ENCODE results near the gene DKK2. TPM values are rescaled to one million over a fixed set of nuclear protein-coding genes. Genes with fewer than 3 reads are reported as not detected.
"Not testable (repeated sequence)": the region's sequence is repeated elsewhere in the genome, so short reads cannot be mapped to it uniquely, and the experiment has no call there.

The DKK2 gene
- total and polyA plus RNA-seq, 2 donors from 2014 or later = 0.19 to 0.22 TPM

GRCh38 chr4:106929248-106929647 lies 106.9 kb downstream of the DKK2 start:
- FAIRE-seq = no peak
- H3K9me3 ChIP-seq (ENCODE audit: control insufficient read depth in 2 of 3, insufficient read depth in 1 of 3, low read length in 3 of 3) = no peaks in the 10 kb centered on the region
- no peak overlapping the region for H3K9ac ChIP-seq (ENCODE audit: low read length in 3 of 3)

GRCh38 chr4:106914223-106914622 lies 121.9 kb downstream of the DKK2 start:
- TF ChIP-seq CTCF (IDR thresholded peaks at IDR 0.05; ENCODE audit: borderline replicate concordance, extremely low read depth, insufficient read depth) = no peak
- no peaks in the 10 kb centered on the region for H3K36me3 ChIP-seq (ENCODE audit: control insufficient read depth in 2 of 3, insufficient read depth in 3 of 3, low read length in 3 of 3)
- no peak overlapping the region for H3K9ac ChIP-seq (ENCODE audit: low read length in 3 of 3)
- H3K4me1 ChIP-seq (ENCODE audit: control insufficient read depth in 2 of 3, insufficient read depth in 2 of 3, low read depth in 1 of 3, low read length in 3 of 3) = no peaks in the 10 kb centered on the region
- intact Hi-C loops (cut with DNase I) = no loop called here
- H3K9me3 ChIP-seq (ENCODE audit: control insufficient read depth in 2 of 3, insufficient read depth in 1 of 3, low read length in 3 of 3) = no peaks in the 10 kb centered on the region
- H3K4me3 ChIP-seq (ENCODE audit: low read length in 3 of 3) = no peak overlapping the region
- FAIRE-seq = no peak
- no peak overlapping the region for H3K27ac ChIP-seq (ENCODE audit: low read depth in 2 of 2, low read length in 2 of 2)
- DNase-seq = no peak
- no peaks in the 10 kb centered on the region for H3K27me3 ChIP-seq (ENCODE audit: control insufficient read depth, insufficient read depth, low read length)

More at GRCh38 chr4:106929248-106929647, 106.9 kb downstream of the DKK2 start:
- Histone ChIP-seq H3K27ac (ENCODE audit: low read depth in 2 of 2, low read length in 2 of 2) (no peak overlapping the region), H3K27me3 (ENCODE audit: control insufficient read depth, insufficient read depth, low read length) (no peaks in the 10 kb centered on the region), H3K4me1 (ENCODE audit: control insufficient read depth in 2 of 3, insufficient read depth in 2 of 3, low read depth in 1 of 3, low read length in 3 of 3) (no peaks in the 10 kb centered on the region), H3K36me3 (ENCODE audit: control insufficient read depth in 2 of 3, insufficient read depth in 3 of 3, low read length in 3 of 3) (no peaks in the 10 kb centered on the region), H3K4me3 (ENCODE audit: low read length in 3 of 3) (no peak overlapping the region)
- no peak for TF ChIP-seq CTCF (IDR thresholded peaks at IDR 0.05; ENCODE audit: borderline replicate concordance, extremely low read depth, insufficient read depth)
- intact Hi-C loops (cut with DNase I) = no loop called here
- no peak for DNase-seq

- H3K4me3 ChIP-seq (ENCODE audit: low read length in 3 of 3) = no peak overlapping the region
- no peak for TF ChIP-seq CTCF (IDR thresholded peaks at IDR 0.05; ENCODE audit: borderline replicate concordance, extremely low read depth, insufficient read depth)
- no peak for FAIRE-seq
- H3K27ac ChIP-seq (ENCODE audit: low read depth in 2 of 2, low read length in 2 of 2) = no peak overlapping the region
- no peaks in the 10 kb centered on the region for H3K36me3 ChIP-seq (ENCODE audit: control insufficient read depth in 2 of 3, insufficient read depth in 3 of 3, low read length in 3 of 3)
- no peak for DNase-seq
- H3K9me3 ChIP-seq (ENCODE audit: control insufficient read depth in 2 of 3, insufficient read depth in 1 of 3, low read length in 3 of 3) = no peaks in the 10 kb centered on the region
- intact Hi-C loops (cut with DNase I) = no loop called here
- no peaks in the 10 kb centered on the region for H3K4me1 ChIP-seq (ENCODE audit: control insufficient read depth in 2 of 3, insufficient read depth in 2 of 3, low read depth in 1 of 3, low read length in 3 of 3)
- no peaks in the 10 kb centered on the region for H3K27me3 ChIP-seq (ENCODE audit: control insufficient read depth, insufficient read depth, low read length)
- no peak overlapping the region for H3K9ac ChIP-seq (ENCODE audit: low read length in 3 of 3)
These were observed 126.5 kb downstream of the DKK2 start for GRCh38 chr4:106909486-106910188.

- FAIRE-seq; H3K9ac ChIP-seq (ENCODE audit: low read length in 3 of 3); H3K27me3 ChIP-seq (ENCODE audit: control insufficient read depth, insufficient read depth, low read length); H3K36me3 ChIP-seq (ENCODE audit: control insufficient read depth in 2 of 3, insufficient read depth in 3 of 3, low read length in 3 of 3); DNase-seq; H3K27ac ChIP-seq (ENCODE audit: low read depth in 2 of 2, low read length in 2 of 2); H3K4me3 ChIP-seq (ENCODE audit: low read length in 3 of 3); H3K9me3 ChIP-seq (ENCODE audit: control insufficient read depth in 2 of 3, insufficient read depth in 1 of 3, low read length in 3 of 3); intact Hi-C loops (cut with DNase I); H3K4me1 ChIP-seq (ENCODE audit: control insufficient read depth in 2 of 3, insufficient read depth in 2 of 3, low read depth in 1 of 3, low read length in 3 of 3): not testable (repeated sequence)
These were observed 128.1 kb downstream of the DKK2 start for GRCh38 chr4:106908049-106908448.
